GM12891 (cell line): ENCODE measurements around the gene STAM.

Source experiments
- PAX5 ChIP-seq: IDR thresholded peaks from 2 replicates; pipeline ENCODE4 v1.6.1; 2011; ENCODE audit warnings: low read length, moderate library complexity, mild to moderate bottlenecking; ENCODE audit not compliant: insufficient read depth, severe bottlenecking
- POLR2A ChIP-seq: IDR thresholded peaks from 2 replicates; pipeline ENCODE4 v1.6.1; 2011; ENCODE audit warnings: low read depth, low read length, control low read depth
- POLR2AphosphoS5 ChIP-seq: IDR thresholded peaks from 2 replicates; pipeline ENCODE4 v1.6.1; 2011; ENCODE audit warnings: low read depth, low read length, control low read depth
- POU2F2 ChIP-seq: IDR thresholded peaks from 2 replicates; pipeline ENCODE4 v1.6.1; 2011; ENCODE audit warnings: low read depth, mild to moderate bottlenecking, control low read depth, low read length, moderate library complexity
- SPI1 ChIP-seq: IDR thresholded peaks from 2 replicates; pipeline ENCODE4 v1.6.1; 2011; ENCODE audit warnings: low read depth, low read length, control low read depth
- TAF1 ChIP-seq: IDR thresholded peaks from 2 replicates; pipeline ENCODE4 v1.6.1; 2011; ENCODE audit warnings: low read depth, low read length, control low read depth

- TF ChIP-seq POLR2A, result no peak
- no peak for TF ChIP-seq POLR2AphosphoS5
- no peak for TF ChIP-seq SPI1
- no peak for TF ChIP-seq TAF1
- TF ChIP-seq POU2F2, result no peak
- no peak for TF ChIP-seq PAX5
These were observed 3.6 kb upstream of the STAM start for GRCh38 chr10:17640331-17640816.
